Loucy (cell line): ENCODE data around the gene ZNF521.
A peak's percentile ranks its signal among the peaks of the same experiment; 100 is the strongest.

Experiments used
- H2AFZ ChIP-seq: fragments of 200-600 bp; sonication (generic); 2 replicates; pipeline ENCODE4 v1.6.0; 2016; ENCODE audit warnings: antibody characterized with exemption, mild to moderate bottlenecking, low read length, moderate library complexity
- H3F3A ChIP-seq: fragments of 200-600 bp; 2 replicates; pipeline ENCODE4 v1.6.0; 2016; ENCODE audit warnings: antibody characterized with exemption, low read depth, mild to moderate bottlenecking
- H3K27me3 ChIP-seq: fragments of 200-600 bp; sonication (generic); 2 replicates; pipeline ENCODE4 v1.6.1; 2014; ENCODE audit warnings: low read length, mild to moderate bottlenecking; ENCODE audit not compliant: insufficient read depth, poor library complexity, severe bottlenecking
- H3K36me3 ChIP-seq: fragments of 200-600 bp; sonication (generic); 2 replicates; pipeline ENCODE4 v1.6.1; 2016; ENCODE audit warnings: low read length; ENCODE audit not compliant: insufficient read depth
- H3K4me1 ChIP-seq: fragments of 200-600 bp; sonication (generic); 2 replicates; pipeline ENCODE4 v1.5.1; 2014; ENCODE audit warnings: low read length, mild to moderate bottlenecking; ENCODE audit not compliant: insufficient read depth, poor library complexity, severe bottlenecking
- H3K4me2 ChIP-seq: fragments of 200-600 bp; sonication (generic); 2 replicates; pipeline ENCODE4 v1.6.0; 2014; ENCODE audit warnings: antibody characterized with exemption, low read length, low read depth, mild to moderate bottlenecking; ENCODE audit not compliant: poor library complexity, severe bottlenecking
- H3K4me3 ChIP-seq: fragments of 200-600 bp; sonication (generic); 2 replicates; pipeline ENCODE4 v1.5.1; 2014; ENCODE audit warnings: low read length, mild to moderate bottlenecking, mixed read lengths; ENCODE audit not compliant: poor library complexity, severe bottlenecking
- H3K79me2 ChIP-seq: fragments of 200-600 bp; sonication (generic); 2 replicates; pipeline ENCODE4 v1.6.1; 2014; ENCODE audit warnings: low read length; ENCODE audit not compliant: insufficient read depth
- H3K9ac ChIP-seq: fragments of 200-600 bp; sonication (generic); 2 replicates; pipeline ENCODE4 v1.6.0; 2014; ENCODE audit warnings: mild to moderate bottlenecking, low read depth, low read length, moderate library complexity; ENCODE audit not compliant: poor library complexity, severe bottlenecking
- H3K9me2 ChIP-seq: fragments of 200-600 bp; sonication (generic); replicated peaks from 2 replicates; pipeline ENCODE4 v1.6.1; 2016; ENCODE audit warnings: low read depth, low read length, mixed read lengths
- H3K9me3 ChIP-seq: fragments of 200-600 bp; sonication (generic); 2 replicates; pipeline ENCODE4 v1.6.1; 2014; ENCODE audit warnings: mild to moderate bottlenecking, antibody characterized with exemption, low read length, low read depth; ENCODE audit not compliant: insufficient read depth
- H4K20me1 ChIP-seq: fragments of 200-600 bp; sonication (generic); 2 replicates; pipeline ENCODE4 v1.6.0; 2014; ENCODE audit warnings: antibody characterized with exemption, low read length, mild to moderate bottlenecking; ENCODE audit not compliant: insufficient read depth, poor library complexity, severe bottlenecking
- EZH2phosphoT487 ChIP-seq: fragments of 200-600 bp; IDR thresholded peaks from 2 replicates; pipeline ENCODE4 v1.6.1; 2018; ENCODE audit warnings: antibody characterized with exemption, mild to moderate bottlenecking, moderate library complexity, borderline replicate concordance
- TF ChIP-seq, protein P1 (sequence below): fragments of 200-600 bp; sonication (generic); conservative IDR thresholded peaks from 2 replicates; pipeline ENCODE4 v1.5.1; 2014; ENCODE audit warnings: mild to moderate bottlenecking, antibody characterized with exemption, low read length

Gene ZNF521

DNA sequence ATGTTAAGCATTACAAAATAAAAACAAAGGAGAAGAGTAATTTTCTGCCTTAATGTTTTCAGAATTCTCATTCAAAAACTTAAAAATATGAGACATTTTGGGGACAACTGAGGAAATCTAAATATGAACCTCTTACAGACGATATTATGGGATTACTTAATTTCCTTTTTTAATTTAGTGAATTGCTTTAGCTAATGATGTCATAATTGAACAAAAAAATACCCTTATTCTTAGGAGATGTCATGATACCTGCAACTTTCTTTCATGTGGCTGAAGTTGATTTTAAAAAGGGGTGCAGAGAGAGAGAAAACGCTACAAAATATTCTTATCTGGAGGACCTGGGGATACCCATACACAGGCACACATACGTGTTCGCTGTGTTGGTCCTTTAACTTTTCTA lies 129.3 kb downstream of the ZNF521 start:
- no peaks in the 10 kb centered on the region for H3K9me2 ChIP-seq
- peaks cover 57% of the 10 kb centered on the region for H3K4me1 ChIP-seq
- 0 out of 2 replicates have a peak, but pooled peaks cover 7% of the 10 kb centered on the region for H3F3A ChIP-seq
- peaks cover 26% of the 10 kb centered on the region for H3K79me2 ChIP-seq
- peak overlapping the region; percentile 42 for H3K9ac ChIP-seq
- H3K36me3 ChIP-seq = peaks cover 45% of the 10 kb centered on the region; the same call in 1 of the 2 replicates
- no peaks in the 10 kb centered on the region for H3K9me3 ChIP-seq
- H3K4me3 ChIP-seq = no peak overlapping the region
- H4K20me1 ChIP-seq = no peaks in the 10 kb centered on the region
- no peak overlapping the region for H2AFZ ChIP-seq
- no peaks in the 10 kb centered on the region for H3K27me3 ChIP-seq
- H3K4me2 ChIP-seq = peak overlapping the region; percentile 52
- no peak for TF ChIP-seq EZH2phosphoT487
- TF ChIP-seq, protein P1, sequence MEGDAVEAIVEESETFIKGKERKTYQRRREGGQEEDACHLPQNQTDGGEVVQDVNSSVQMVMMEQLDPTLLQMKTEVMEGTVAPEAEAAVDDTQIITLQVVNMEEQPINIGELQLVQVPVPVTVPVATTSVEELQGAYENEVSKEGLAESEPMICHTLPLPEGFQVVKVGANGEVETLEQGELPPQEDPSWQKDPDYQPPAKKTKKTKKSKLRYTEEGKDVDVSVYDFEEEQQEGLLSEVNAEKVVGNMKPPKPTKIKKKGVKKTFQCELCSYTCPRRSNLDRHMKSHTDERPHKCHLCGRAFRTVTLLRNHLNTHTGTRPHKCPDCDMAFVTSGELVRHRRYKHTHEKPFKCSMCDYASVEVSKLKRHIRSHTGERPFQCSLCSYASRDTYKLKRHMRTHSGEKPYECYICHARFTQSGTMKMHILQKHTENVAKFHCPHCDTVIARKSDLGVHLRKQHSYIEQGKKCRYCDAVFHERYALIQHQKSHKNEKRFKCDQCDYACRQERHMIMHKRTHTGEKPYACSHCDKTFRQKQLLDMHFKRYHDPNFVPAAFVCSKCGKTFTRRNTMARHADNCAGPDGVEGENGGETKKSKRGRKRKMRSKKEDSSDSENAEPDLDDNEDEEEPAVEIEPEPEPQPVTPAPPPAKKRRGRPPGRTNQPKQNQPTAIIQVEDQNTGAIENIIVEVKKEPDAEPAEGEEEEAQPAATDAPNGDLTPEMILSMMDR = no peak

DNA sequence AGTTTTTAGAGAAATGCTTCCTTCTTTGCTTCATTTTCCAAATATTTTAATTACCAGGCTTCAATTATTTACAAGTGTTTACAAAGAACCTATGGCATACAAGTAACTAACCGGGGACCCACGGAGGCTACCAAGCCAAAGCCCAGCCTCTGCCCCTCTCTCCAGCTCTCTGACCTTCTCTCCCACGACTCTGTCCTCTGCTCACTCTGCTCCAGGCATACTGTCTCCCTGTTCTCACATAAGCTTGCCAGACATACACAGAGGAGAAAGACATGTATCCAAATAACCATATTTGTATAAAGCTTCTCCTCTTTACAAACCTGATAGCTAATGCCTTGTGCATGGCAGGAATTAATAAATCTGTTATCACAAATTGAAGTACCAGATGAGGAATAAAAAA lies 141.3 kb downstream of the ZNF521 start:
- Histone ChIP-seq H3K79me2 (no peaks in the 10 kb centered on the region), H3K9ac (no peak overlapping the region), H3K9me2 (no peaks in the 10 kb centered on the region), H3K4me3 (no peak overlapping the region), H3F3A (no peaks in the 10 kb centered on the region), H3K27me3 (no peaks in the 10 kb centered on the region), H2AFZ (no peak overlapping the region), H3K9me3 (no peaks in the 10 kb centered on the region), H3K4me2 (no peak overlapping the region), H4K20me1 (no peaks in the 10 kb centered on the region), H3K4me1 (peaks cover 6% of the 10 kb centered on the region), H3K36me3 (0 out of 2 replicates have a peak, but pooled peaks cover 3% of the 10 kb centered on the region)
- TF ChIP-seq EZH2phosphoT487 = no peak
- TF ChIP-seq, protein P1 = no peak

DNA sequence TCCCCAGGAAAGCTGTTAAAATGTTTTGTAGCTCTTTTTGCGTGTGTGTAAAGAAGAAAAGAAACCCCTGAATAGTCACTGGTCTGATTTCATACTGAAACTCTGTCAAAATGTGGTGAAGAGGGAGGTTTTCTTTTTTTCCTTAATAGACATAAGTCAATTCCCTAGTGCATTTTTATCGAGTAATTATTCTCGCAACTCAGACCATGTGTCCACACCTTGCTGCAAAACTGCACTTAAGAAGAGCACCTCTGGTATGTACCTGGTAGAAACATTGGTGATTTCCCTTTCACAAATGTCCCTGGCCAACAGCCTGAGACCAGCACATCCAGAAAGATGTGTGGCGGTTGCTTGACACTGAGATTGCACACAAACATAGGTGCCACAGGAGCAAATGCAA lies 159.9 kb downstream of the ZNF521 start:
- H2AFZ ChIP-seq = no peak overlapping the region
- H3K4me1 ChIP-seq = peaks cover 51% of the 10 kb centered on the region
- 0 out of 2 replicates have a peak, but pooled peaks cover 3% of the 10 kb centered on the region for H3F3A ChIP-seq
- no peak overlapping the region for H3K9ac ChIP-seq
- no peaks in the 10 kb centered on the region for H3K9me3 ChIP-seq
- no peaks in the 10 kb centered on the region for H3K79me2 ChIP-seq
- no peaks in the 10 kb centered on the region for H3K27me3 ChIP-seq
- no peak overlapping the region for H3K4me2 ChIP-seq
- peaks cover 11% of the 10 kb centered on the region; the same call in 1 of the 2 replicates for H3K36me3 ChIP-seq
- no peaks in the 10 kb centered on the region for H3K9me2 ChIP-seq
- H4K20me1 ChIP-seq = no peaks in the 10 kb centered on the region
- TF ChIP-seq, protein P1 = no peak
- no peak for TF ChIP-seq EZH2phosphoT487
- no peak overlapping the region for H3K4me3 ChIP-seq
